Measurements from ENCODE around the gene CXCL11. TPM values are rescaled to one million over a fixed set of nuclear protein-coding genes. Genes with fewer than 3 reads are reported as not detected.

The CXCL11 gene
- total and polyA plus RNA-seq, 9 of the 15 experiments (the other 6 are each of a cell fraction or from before 2014, with no cell fraction given) = 2.1 to 9.1 (median 4.5) TPM

GRCh38 chr4:76058888-76059426, 23.1 kb upstream of the CXCL11 start (continued):
- TF ChIP-seq VEZF1 (CRISPR knock-in tag; IDR thresholded peaks at IDR 0.05) (no peak), MEIS2 (IDR thresholded peaks at IDR 0.05; ENCODE audit: partially characterized antibody) (peak; percentile 69), HDAC2 (IDR thresholded peaks at IDR 0.05) (no peak), CEBPB (tag; IDR thresholded peaks at IDR 0.05) (peak; percentile 53), HDAC6 (IDR thresholded peaks at IDR 0.05; ENCODE audit: low read depth, low read length) (no peak), NFIC (IDR thresholded peaks at IDR 0.05) (peak; percentile 37), ZNF354B (CRISPR knock-in tag; IDR thresholded peaks at IDR 0.05) (no peak), ZNF512 (tag; IDR thresholded peaks at IDR 0.05) (peak; percentile 75), KLF16 (IDR thresholded peaks at IDR 0.05) (peak; percentile 64), CBFA2T3 (IDR thresholded peaks at IDR 0.05) (peak; percentile 88), SMARCA4 (IDR thresholded peaks at IDR 0.05) (peak; percentile 45; the same call in 1 of the 2 replicates), ATF6 (CRISPR knock-in tag; IDR thresholded peaks at IDR 0.05) (no peak), MAFF (IDR thresholded peaks at IDR 0.05; ENCODE audit: low read length) (no peak), HDAC3 (IDR thresholded peaks at IDR 0.05; ENCODE audit: borderline replicate concordance, partially characterized antibody) (peak; percentile 36), LCOR (CRISPR knock-in tag; IDR thresholded peaks at IDR 0.05) (no peak), CREB3L1 (IDR thresholded peaks at IDR 0.05; ENCODE audit: borderline replicate concordance, low read depth) (no peak), ZNF444 (CRISPR knock-in tag; IDR thresholded peaks at IDR 0.05) (no peak), CEBPG (CRISPR knock-in tag; IDR thresholded peaks at IDR 0.05) (no peak), CEBPG (tag; conservative IDR thresholded peaks at IDR 0.05 in 1 of 2, IDR thresholded peaks at IDR 0.05 in 1 of 2) (peak in 1 of 2 experiments; percentile 63; a peak in 2 of 4 replicates), TCF3 (CRISPR knock-in tag; IDR thresholded peaks at IDR 0.05) (peak; percentile 60), GATA2 (CRISPR knock-in tag; IDR thresholded peaks at IDR 0.05) (peak; percentile 50; the same call in 1 of the 2 replicates), FOXA1 (IDR thresholded peaks at IDR 0.05; ENCODE audit: borderline replicate concordance) (peak; percentile 50; the same call in 1 of the 2 replicates), KDM1A (IDR thresholded peaks at IDR 0.05) (peak in 1 of 2 experiments; percentile 38; a peak in 1 of 4 replicates), KAT7 (CRISPR knock-in tag; IDR thresholded peaks at IDR 0.05; ENCODE audit: borderline replicate concordance) (no peak), TAL1 (IDR thresholded peaks at IDR 0.05) (peak; percentile 84), LEF1 (IDR thresholded peaks at IDR 0.05) (peak; percentile 46; the same call in 1 of the 2 replicates)
